ENCODE results near the gene ZNF485.

ZNF485 gene

GRCh38 chr10:43606323-43607198 is at the start of gene ZNF485:
ZNF485 (plus strand) TSS chr10:43606438; CDS start chr10:43607051, 613 bp downstream.
- Histone ChIP-seq H3K9ac (ENCODE audit: low read length) (peak within 1 kb of the TSS; percentile 69), H3K27ac (ENCODE audit: low read depth, low read length) (no peak within 1 kb of the TSS)

GRCh38 chr10:43557214-43557613 is 49.0 kb upstream of the ZNF485 start:
- H3K27me3 ChIP-seq (ENCODE audit: low read length), result no peaks in the 10 kb centered on the region
- H3K9ac ChIP-seq (ENCODE audit: low read length), result no peak overlapping the region
- no peak overlapping the region for H3K27ac ChIP-seq (ENCODE audit: low read depth, low read length)
- no peak overlapping the region for H3K4me3 ChIP-seq (ENCODE audit: insufficient read depth, low read length, poor library complexity, severe bottlenecking)
- H3K9me2 ChIP-seq (replicated peaks; ENCODE audit: insufficient read depth, low read length), result no peaks in the 10 kb centered on the region
- H3F3A ChIP-seq (ENCODE audit: insufficient read depth), result no peaks in the 10 kb centered on the region
- no peak overlapping the region for H3K4me2 ChIP-seq (ENCODE audit: low read depth, low read length, poor library complexity, severe bottlenecking)
- no peak overlapping the region for H2AFZ ChIP-seq (ENCODE audit: low read depth, low read length, severe bottlenecking)
- TF ChIP-seq EZH2phosphoT487 (conservative IDR thresholded peaks at IDR 0.05; ENCODE audit: low read length) (no peak), CTCF (IDR thresholded peaks at IDR 0.05; ENCODE audit: insufficient read depth, low read length, poor library complexity, severe bottlenecking) (no peak)
- H3K36me3 ChIP-seq (ENCODE audit: low read length), result 0 out of 2 replicates have a peak, but pooled peaks cover 6% of the 10 kb centered on the region
- H3K79me2 ChIP-seq (ENCODE audit: insufficient read depth, low read length), result no peaks in the 10 kb centered on the region
- 0 out of 2 replicates have a peak, but pooled peaks cover 7% of the 10 kb centered on the region for H3K9me3 ChIP-seq (ENCODE audit: insufficient read depth, low read length)
- H4K20me1 ChIP-seq (ENCODE audit: low read depth, low read length), result no peaks in the 10 kb centered on the region

More at GRCh38 chr10:43606323-43607198, at the start of gene ZNF485:
- Histone ChIP-seq H3K27me3 (ENCODE audit: low read length) (no peaks in the 10 kb centered on the region), H3K4me3 (ENCODE audit: insufficient read depth, low read length, poor library complexity, severe bottlenecking) (peak within 1 kb of the TSS; percentile 83), H3F3A (ENCODE audit: insufficient read depth) (0 out of 2 replicates have a peak, but pooled peaks cover 8% of the 10 kb centered on the region), H3K9me3 (ENCODE audit: insufficient read depth, low read length) (no peaks in the 10 kb centered on the region), H4K20me1 (ENCODE audit: low read depth, low read length) (no peaks in the 10 kb centered on the region), H2AFZ (ENCODE audit: low read depth, low read length, severe bottlenecking) (peak within 1 kb of the TSS; percentile 98), H3K79me2 (ENCODE audit: insufficient read depth, low read length) (no peaks in the 10 kb centered on the region), H3K36me3 (ENCODE audit: low read length) (peaks cover 14% of the 10 kb centered on the region), H3K4me2 (ENCODE audit: low read depth, low read length, poor library complexity, severe bottlenecking) (peak within 1 kb of the TSS; percentile 70), H3K9me2 (replicated peaks; ENCODE audit: insufficient read depth, low read length) (no peaks in the 10 kb centered on the region)
- TF ChIP-seq EZH2phosphoT487 (conservative IDR thresholded peaks at IDR 0.05; ENCODE audit: low read length) (no peak), CTCF (IDR thresholded peaks at IDR 0.05; ENCODE audit: insufficient read depth, low read length, poor library complexity, severe bottlenecking) (no peak)

- no peaks in the 10 kb centered on the region for H3F3A ChIP-seq (ENCODE audit: insufficient read depth)
- no peaks in the 10 kb centered on the region for H3K36me3 ChIP-seq (ENCODE audit: low read length)
- H3K9me3 ChIP-seq (ENCODE audit: insufficient read depth, low read length), result no peaks in the 10 kb centered on the region
- H3K9ac ChIP-seq (ENCODE audit: low read length), result no peak overlapping the region
- H3K27ac ChIP-seq (ENCODE audit: low read depth, low read length), result no peak overlapping the region
- 0 out of 2 replicates have a peak, but pooled peaks cover 6% of the 10 kb centered on the region for H3K79me2 ChIP-seq (ENCODE audit: insufficient read depth, low read length)
- no peak overlapping the region for H2AFZ ChIP-seq (ENCODE audit: low read depth, low read length, severe bottlenecking)
- H3K4me3 ChIP-seq (ENCODE audit: insufficient read depth, low read length, poor library complexity, severe bottlenecking), result no peak overlapping the region
- no peak overlapping the region for H3K4me2 ChIP-seq (ENCODE audit: low read depth, low read length, poor library complexity, severe bottlenecking)
- H4K20me1 ChIP-seq (ENCODE audit: low read depth, low read length), result no peaks in the 10 kb centered on the region
- no peaks in the 10 kb centered on the region for H3K27me3 ChIP-seq (ENCODE audit: low read length)
- no peaks in the 10 kb centered on the region for H3K9me2 ChIP-seq (replicated peaks; ENCODE audit: insufficient read depth, low read length)
- TF ChIP-seq EZH2phosphoT487 (conservative IDR thresholded peaks at IDR 0.05; ENCODE audit: low read length), result no peak
- TF ChIP-seq CTCF (IDR thresholded peaks at IDR 0.05; ENCODE audit: insufficient read depth, low read length, poor library complexity, severe bottlenecking), result no peak
Observed at GRCh38 chr10:43569681-43570080, 36.6 kb upstream of the ZNF485 start.
